Measurements from ENCODE around the gene SPTBN4.

GRCh38 chr19:40571005-40571318 is 104.2 kb downstream of the SPTBN4 start:
- no peak for TF ChIP-seq CTCF (conservative IDR thresholded peaks at IDR 0.05; ENCODE audit: low read depth, low read length)
- TF ChIP-seq EZH2 (IDR thresholded peaks at IDR 0.05; ENCODE audit: low read length, unreplicated experiment) = no peak
